Measurements from ENCODE around the gene NRP2.

DNA sequence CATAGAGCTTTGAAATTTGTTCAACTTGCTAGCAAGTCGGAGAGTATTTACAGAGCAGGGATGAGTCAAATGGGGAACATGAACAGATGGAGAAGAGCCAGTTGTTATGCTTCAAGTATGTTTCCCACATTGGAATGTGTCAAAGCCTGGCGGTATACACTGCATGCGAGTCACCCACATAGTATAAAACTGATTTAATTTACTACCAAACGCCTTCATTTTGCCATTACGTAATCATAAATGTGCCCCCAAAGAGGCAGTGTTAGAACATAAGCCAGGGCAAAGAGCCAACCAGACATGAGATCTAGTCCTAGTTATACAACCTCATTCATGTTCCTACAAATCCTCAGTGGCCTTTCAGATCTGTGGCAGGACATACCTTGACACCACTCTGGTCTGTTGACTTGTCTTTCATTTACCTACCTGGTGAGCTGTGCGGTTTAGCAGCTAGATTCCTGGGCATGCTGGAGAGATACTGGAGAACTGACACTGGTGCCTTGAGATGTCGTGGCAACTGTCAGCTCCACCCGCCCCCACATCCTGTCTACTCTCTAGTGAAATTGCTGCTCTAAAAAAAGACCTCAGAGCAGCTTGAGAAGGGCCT, 21.7 kb upstream of the NRP2 start:
- TF ChIP-seq POLR2A (IDR thresholded peaks at IDR 0.05; ENCODE audit: low read depth) (no peak), EP300 (IDR thresholded peaks at IDR 0.05) (no peak), POLR2AphosphoS5 (IDR thresholded peaks at IDR 0.05) (peak in 1 of 2 donors; percentile 18)
- TF ChIP-seq, protein P1, sequence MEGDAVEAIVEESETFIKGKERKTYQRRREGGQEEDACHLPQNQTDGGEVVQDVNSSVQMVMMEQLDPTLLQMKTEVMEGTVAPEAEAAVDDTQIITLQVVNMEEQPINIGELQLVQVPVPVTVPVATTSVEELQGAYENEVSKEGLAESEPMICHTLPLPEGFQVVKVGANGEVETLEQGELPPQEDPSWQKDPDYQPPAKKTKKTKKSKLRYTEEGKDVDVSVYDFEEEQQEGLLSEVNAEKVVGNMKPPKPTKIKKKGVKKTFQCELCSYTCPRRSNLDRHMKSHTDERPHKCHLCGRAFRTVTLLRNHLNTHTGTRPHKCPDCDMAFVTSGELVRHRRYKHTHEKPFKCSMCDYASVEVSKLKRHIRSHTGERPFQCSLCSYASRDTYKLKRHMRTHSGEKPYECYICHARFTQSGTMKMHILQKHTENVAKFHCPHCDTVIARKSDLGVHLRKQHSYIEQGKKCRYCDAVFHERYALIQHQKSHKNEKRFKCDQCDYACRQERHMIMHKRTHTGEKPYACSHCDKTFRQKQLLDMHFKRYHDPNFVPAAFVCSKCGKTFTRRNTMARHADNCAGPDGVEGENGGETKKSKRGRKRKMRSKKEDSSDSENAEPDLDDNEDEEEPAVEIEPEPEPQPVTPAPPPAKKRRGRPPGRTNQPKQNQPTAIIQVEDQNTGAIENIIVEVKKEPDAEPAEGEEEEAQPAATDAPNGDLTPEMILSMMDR (IDR thresholded peaks at IDR 0.05): no peak

Measured in esophagus muscularis mucosa (tissue), 4 donors.